ENCODE results near the gene PTPA.

DNA sequence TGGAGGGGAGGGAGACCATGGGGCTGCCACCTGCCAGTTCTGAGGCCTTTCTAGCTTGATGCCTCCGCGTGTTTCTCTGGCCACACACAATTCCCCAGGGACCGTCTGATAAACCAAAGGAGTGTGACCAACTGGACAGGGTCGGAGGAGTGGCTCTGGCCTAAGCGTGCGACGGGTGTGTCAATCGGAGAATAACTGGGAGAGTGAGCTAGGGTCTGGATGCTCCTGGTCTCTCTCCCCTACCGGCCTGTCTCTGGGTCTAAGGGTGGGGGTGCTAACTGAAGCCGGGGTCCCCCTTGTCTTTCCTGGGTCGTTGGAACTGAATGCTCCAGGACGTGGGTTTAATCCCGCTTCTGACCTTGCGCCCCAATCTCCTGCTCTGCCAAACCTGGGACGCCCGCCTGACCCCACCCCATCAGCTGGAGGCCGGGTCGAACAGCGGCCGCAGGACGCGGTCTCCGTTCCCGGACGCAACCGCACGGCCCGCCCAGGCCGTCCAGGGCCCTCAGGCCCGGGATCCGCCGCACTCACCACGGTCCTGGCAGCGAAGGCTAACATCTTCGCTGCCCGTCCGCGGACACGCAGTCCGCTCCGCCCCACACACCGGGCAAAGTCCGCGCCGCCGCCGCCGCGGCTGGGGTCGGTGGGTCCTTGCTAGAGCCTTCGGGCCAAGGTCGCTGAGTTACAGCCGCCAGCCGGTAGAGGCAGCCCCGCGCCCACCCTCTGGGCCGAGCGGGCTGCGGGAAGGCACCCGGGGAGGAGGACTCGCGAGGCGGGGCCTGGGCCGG, 1.1 kb upstream of the PTPA start:
- TF ChIP-seq GATA2 (IDR thresholded peaks at IDR 0.05; ENCODE audit: low read depth, low read length), result no peak
- TF ChIP-seq GATA3 (IDR thresholded peaks at IDR 0.05; ENCODE audit: low read depth, low read length), result no peak
